HepG2 (cell line): ENCODE results near the gene AUTS2. TPM values are rescaled to one million over a fixed set of nuclear protein-coding genes. Genes with fewer than 3 reads are reported as not detected.

Source experiments
- ATAC-seq: fragments of 200-7000 bp; cut with Tn5 transposase; 3 replicates; pipeline ENCODE4 v1.9.1; 2020; ENCODE audit warnings: mild to moderate bottlenecking, moderate library complexity
- BruUV-seq: library from RNA; stranded (reverse); fragments of 400-500 nt; replicated peaks from 2 replicates; lab custom pipeline; 2021; lab: Mats Ljungman, UMichigan
- CTCF ChIA-PET: fragments of 300-600 bp; formaldehyde crosslinking; extraction: SDS; loops from one replicate; lab custom pipeline; 2021; ENCODE audit warnings: low total read pairs, inconsistent platforms, low intra/inter-chr PET ratio; lab: Yijun Ruan, JAX
- POLR2A ChIA-PET: fragments of 350-600 bp; sonication (Branson Sonifier 250); formaldehyde crosslinking; loops from one replicate; lab custom pipeline; 2020; ENCODE audit warnings: antibody characterized with exemption, inconsistent platforms; lab: Yijun Ruan, JAX
- DNase-seq: peaks from one replicate; pipeline ENCODE4 v3.0.0-alpha.2; 2015; ENCODE audit warnings: low spot score
- FAIRE-seq: peaks from 3 replicates; lab custom pipeline; 2011; peaks lifted over from hg19 to GRCh38; lab: Jason Lieb, UNC
- H2AFZ ChIP-seq: one replicate; pipeline ENCODE4 v1.6.1; 2011; ENCODE audit warnings: low read length, inconsistent platforms
- H3K27ac ChIP-seq: fragments of 300-600 bp; 3 replicates; pipeline ENCODE4 v1.8.0; 2011; ENCODE audit warnings: mixed run types, mild to moderate bottlenecking, mixed read lengths, low read length, inconsistent platforms; ENCODE audit not compliant: insufficient read depth; ENCODE audit errors: extremely low read length
- H3K27me3 ChIP-seq, 2 experiments: fragments of 200-600 bp in 1 of 2; 2 replicates in 1 of 2; 3 replicates in 1 of 2; pipeline versions ENCODE4 v1.6.0 to v1.8.0; 2011; ENCODE audit warnings: low read length in 2 of 2, mild to moderate bottlenecking in 2 of 2, moderate library complexity in 2 of 2, inconsistent platforms in 1 of 2; ENCODE audit not compliant: insufficient read depth in 2 of 2, control insufficient read depth in 1 of 2
- H3K36me3 ChIP-seq, 2 experiments: fragments of 200-600 bp in 1 of 2; replicated peaks in 1 of 2; 2 replicates in 1 of 2; 3 replicates in 1 of 2; pipeline versions ENCODE4 v1.5.1 to v1.8.0; 2011; ENCODE audit warnings: low read length in 2 of 2, inconsistent platforms in 1 of 2; ENCODE audit not compliant: insufficient read depth in 2 of 2, control insufficient read depth in 1 of 2
- H3K4me1 ChIP-seq: 2 replicates; pipeline ENCODE4 v1.5.1; 2012; ENCODE audit warnings: low read length, inconsistent platforms; ENCODE audit not compliant: insufficient read depth
- H3K4me2 ChIP-seq: 2 replicates; pipeline ENCODE4 v1.6.0; 2011; ENCODE audit warnings: low read depth, low read length, inconsistent platforms
- H3K4me3 ChIP-seq, 3 experiments: fragments of 200-600 bp in 1 of 3; sonication (generic), shearing (Covaris generic) in 1 of 3; replicated peaks in 1 of 3; 2 replicates each; pipeline ENCODE4 v1.5.1; 2011 to 2016; ENCODE audit warnings: low read length in 3 of 3, inconsistent platforms in 2 of 3, low read depth in 2 of 3, mild to moderate bottlenecking in 2 of 3, control low read depth in 1 of 3, mixed read lengths in 1 of 3; ENCODE audit not compliant: insufficient read depth in 1 of 3
- H3K79me2 ChIP-seq: one replicate; pipeline ENCODE4 v1.6.1; 2011; ENCODE audit warnings: low read length, inconsistent platforms; ENCODE audit not compliant: insufficient read depth
- H3K9ac ChIP-seq: 2 replicates; pipeline ENCODE4 v1.6.0; 2011; ENCODE audit warnings: mild to moderate bottlenecking, low read depth, low read length, inconsistent platforms; ENCODE audit not compliant: insufficient read depth
- H3K9me3 ChIP-seq: 2 replicates; pipeline ENCODE4 v1.5.1; 2012; ENCODE audit warnings: mild to moderate bottlenecking, low read length
- H4K20me1 ChIP-seq: 2 replicates; pipeline ENCODE4 v1.6.0; 2011; ENCODE audit warnings: inconsistent platforms, mild to moderate bottlenecking, low read length, moderate library complexity; ENCODE audit not compliant: insufficient read depth
- FOXK2 ChIP-seq: fragments of 450-650 bp; IDR thresholded peaks from 2 replicates; pipeline ENCODE4 v1.6.1; 2016
- MYC ChIP-seq: sonication (generic); formaldehyde crosslinking; IDR thresholded peaks from 2 replicates; pipeline ENCODE4 v1.9.0; 2021; ENCODE audit warnings: missing genetic modification reagents, borderline replicate concordance
- TAF15 ChIP-seq: fragments of 200-400 bp; formaldehyde crosslinking; IDR thresholded peaks from one replicate; pipeline ENCODE4 v1.6.1; 2018; ENCODE audit warnings: mild to moderate bottlenecking, low read depth, low read length; ENCODE audit not compliant: poor library complexity, severe bottlenecking
- TRIM24 ChIP-seq: sonication (generic); formaldehyde crosslinking; IDR thresholded peaks from 2 replicates; pipeline ENCODE4 v1.8.0; 2022; ENCODE audit warnings: mild to moderate bottlenecking, missing genetic modification reagents
- ZNF225 ChIP-seq: sonication (generic); formaldehyde crosslinking; IDR thresholded peaks from 2 replicates; pipeline ENCODE4 v1.4.0; 2020; ENCODE audit warnings: mild to moderate bottlenecking, missing genetic modification reagents
- ZNF33B ChIP-seq: sonication (generic); formaldehyde crosslinking; IDR thresholded peaks from 2 replicates; pipeline ENCODE4 v1.5.1; 2020; ENCODE audit warnings: mild to moderate bottlenecking, missing genetic modification reagents
- ZNF430 ChIP-seq: sonication (generic); formaldehyde crosslinking; IDR thresholded peaks from 2 replicates; pipeline ENCODE4 v1.9.0; 2021; ENCODE audit warnings: mild to moderate bottlenecking, missing genetic modification reagents
- WGBS: methylation state at CpG from one replicate; pipeline ENCODE4 v1.1.6; 2017; ENCODE audit warnings: low lambda C conversion rate; 5-methylcytosine and 5-hydroxymethylcytosine counted together
- in situ Hi-C: cut with HindIII; loops from 2 replicates; pipeline ENCODE4 v1.10.0; 2017; ENCODE audit warnings: low pct_unique_long_range_greater_than_20kb; ENCODE audit not compliant: extremely low pct_ligation_motif_present
- intact Hi-C: fragments of 100-400 bp; cut with micrococcal nuclease; formaldehyde crosslinking; loops from one replicate; pipeline ENCODE4 v1.10.0; 2022; ENCODE audit not compliant: unreplicated experiment
- polyA plus RNA-seq, 8 experiments: library from polyadenylated mRNA; depleted of rRNA in 3 of 8; stranded (reverse) in 7 of 8; unstranded in 1 of 8; fragments of >200 nt; fragmentation: Illumina TruSeq in 4 of 8; extraction: Trizol in 4 of 8; gene quantifications; 2 replicates each; pipeline versions ENCODE4 v1.2.1 to v1.2.3, GENCODE V29; 2011 to 2016; ENCODE audit warnings: low read depth in 4 of 8, missing spikeins in 1 of 8, mixed read lengths in 1 of 8; ENCODE audit not compliant: insufficient read depth in 1 of 8
- total RNA-seq, 5 experiments: library from RNA; depleted of rRNA; stranded (reverse); fragments of >200 nt; fragmentation: Illumina TruSeq; extraction: Trizol; gene quantifications; 2 replicates each; pipeline ENCODE4 v1.2.3, GENCODE V29; 2016; ENCODE audit warnings: low read depth in 1 of 5
- TF ChIP-seq, protein P1 (sequence below): sonication (generic); formaldehyde crosslinking; IDR thresholded peaks from 2 replicates; pipeline ENCODE4 v1.8.0; 2022; ENCODE audit warnings: mild to moderate bottlenecking, missing genetic modification reagents; ENCODE audit not compliant: insufficient replicate concordance
- TF ChIP-seq, protein P2 (sequence below): sonication (generic); formaldehyde crosslinking; IDR thresholded peaks from 2 replicates; pipeline ENCODE4 v1.5.1; 2020; ENCODE audit warnings: mild to moderate bottlenecking, missing genetic modification reagents, borderline replicate concordance
- TF ChIP-seq, protein P3 (sequence below): sonication (generic); formaldehyde crosslinking; IDR thresholded peaks from 2 replicates; pipeline ENCODE4 v1.8.0; 2022; ENCODE audit warnings: mild to moderate bottlenecking, missing genetic modification reagents

AUTS2 gene
- total and polyA plus RNA-seq, 2 of the 13 experiments (the other 11 are each of a cell fraction or from before 2014, with no cell fraction given): 0.38 TPM; not detected in 1

DNA sequence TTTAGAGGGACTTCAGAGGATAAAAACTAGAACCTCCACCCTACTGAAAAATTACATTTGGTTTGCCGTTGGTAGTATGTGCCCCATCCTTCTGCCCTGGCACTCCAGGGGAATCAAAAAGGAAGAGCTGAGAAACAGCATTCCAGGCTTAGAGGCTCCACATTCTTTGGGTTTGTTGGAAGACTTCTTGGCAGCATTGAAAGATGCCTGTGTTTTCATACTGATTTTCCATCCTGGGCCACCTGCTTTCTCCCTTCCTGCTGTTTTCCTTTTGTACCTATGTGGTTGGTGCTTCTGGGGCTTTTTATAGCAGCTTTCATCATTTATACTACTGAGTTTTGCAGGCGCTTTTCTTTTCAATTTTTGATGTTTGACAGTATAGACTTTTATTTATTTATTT, 61.7 kb downstream of the AUTS2 start:
- H3K9ac ChIP-seq: no peak overlapping the region
- ATAC-seq (no peak), DNase-seq (no peak), FAIRE-seq (no peak)
- intact Hi-C loops (loop anchor here (10.0 kb wide), 1 partner anchor 1055 kb away; no protein-coding TSS in a partner anchor), in situ Hi-C loops (no loop called here)
- WGBS: 1% methylated on average over 2 of the region's 2 CpGs
- no peak overlapping the region for H2AFZ ChIP-seq
- H3K27ac ChIP-seq: no peak overlapping the region
- no peaks in the 10 kb centered on the region for H3K79me2 ChIP-seq
- TF ChIP-seq ZNF33B (CRISPR knock-in tag) (no peak), MYC (no peak), ZNF430 (CRISPR knock-in tag) (no peak), TRIM24 (CRISPR knock-in tag) (no peak), FOXK2 (no peak), TAF15 (no peak), ZNF225 (CRISPR knock-in tag) (no peak)
- TF ChIP-seq, protein P1, sequence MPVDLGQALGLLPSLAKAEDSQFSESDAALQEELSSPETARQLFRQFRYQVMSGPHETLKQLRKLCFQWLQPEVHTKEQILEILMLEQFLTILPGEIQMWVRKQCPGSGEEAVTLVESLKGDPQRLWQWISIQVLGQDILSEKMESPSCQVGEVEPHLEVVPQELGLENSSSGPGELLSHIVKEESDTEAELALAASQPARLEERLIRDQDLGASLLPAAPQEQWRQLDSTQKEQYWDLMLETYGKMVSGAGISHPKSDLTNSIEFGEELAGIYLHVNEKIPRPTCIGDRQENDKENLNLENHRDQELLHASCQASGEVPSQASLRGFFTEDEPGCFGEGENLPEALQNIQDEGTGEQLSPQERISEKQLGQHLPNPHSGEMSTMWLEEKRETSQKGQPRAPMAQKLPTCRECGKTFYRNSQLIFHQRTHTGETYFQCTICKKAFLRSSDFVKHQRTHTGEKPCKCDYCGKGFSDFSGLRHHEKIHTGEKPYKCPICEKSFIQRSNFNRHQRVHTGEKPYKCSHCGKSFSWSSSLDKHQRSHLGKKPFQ (CRISPR knock-in tag): no peak
- H4K20me1 ChIP-seq: no peaks in the 10 kb centered on the region
- no TSS peak for BruUV-seq
- no peaks in the 10 kb centered on the region for H3K27me3 ChIP-seq
- H3K9me3 ChIP-seq: no peaks in the 10 kb centered on the region
- no peak overlapping the region for H3K4me3 ChIP-seq
- ChIA-PET CTCF (no interaction called here), POLR2A (no interaction called here)
- H3K4me1 ChIP-seq: no peaks in the 10 kb centered on the region
- no peaks in the 10 kb centered on the region for H3K36me3 ChIP-seq
- H3K4me2 ChIP-seq: no peak overlapping the region

DNA sequence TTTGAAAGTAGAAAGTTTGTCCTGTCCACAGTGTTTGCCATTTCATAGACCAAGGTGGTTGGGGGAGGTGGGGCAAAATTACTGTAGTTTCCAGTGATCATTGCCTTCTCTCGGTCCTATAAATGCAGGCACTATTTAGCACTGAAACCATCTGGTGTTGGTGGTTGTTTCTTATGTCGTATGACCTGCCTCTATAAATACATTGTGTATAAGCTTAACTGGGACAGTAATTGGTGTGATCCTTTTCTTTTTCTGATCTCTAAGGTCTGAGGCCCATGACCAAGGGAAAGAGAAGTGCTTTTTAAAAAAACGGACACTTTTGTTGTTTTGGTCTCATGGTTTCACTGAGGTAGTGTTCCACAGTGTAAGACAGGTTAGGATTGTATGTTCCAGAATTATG, 63.1 kb downstream of the AUTS2 start:
- no peak overlapping the region for H2AFZ ChIP-seq
- ATAC-seq (no peak), FAIRE-seq (no peak), DNase-seq (no peak)
- H3K27ac ChIP-seq: no peak overlapping the region
- H3K9me3 ChIP-seq: no peaks in the 10 kb centered on the region
- in situ Hi-C loops (no loop called here), intact Hi-C loops (no loop called here)
- no peak overlapping the region for H3K4me3 ChIP-seq
- WGBS: 22% methylated on average over 3 of the region's 3 CpGs
- POLR2A ChIA-PET: no interaction called here
- BruUV-seq: no TSS peak
- H3K4me2 ChIP-seq: no peak overlapping the region
- H4K20me1 ChIP-seq: no peaks in the 10 kb centered on the region
- H3K27me3 ChIP-seq: no peaks in the 10 kb centered on the region
- no peaks in the 10 kb centered on the region for H3K36me3 ChIP-seq
- H3K4me1 ChIP-seq: no peaks in the 10 kb centered on the region
- CTCF ChIA-PET: no interaction called here
- no peaks in the 10 kb centered on the region for H3K79me2 ChIP-seq
- no peak overlapping the region for H3K9ac ChIP-seq
- TF ChIP-seq, protein P2, sequence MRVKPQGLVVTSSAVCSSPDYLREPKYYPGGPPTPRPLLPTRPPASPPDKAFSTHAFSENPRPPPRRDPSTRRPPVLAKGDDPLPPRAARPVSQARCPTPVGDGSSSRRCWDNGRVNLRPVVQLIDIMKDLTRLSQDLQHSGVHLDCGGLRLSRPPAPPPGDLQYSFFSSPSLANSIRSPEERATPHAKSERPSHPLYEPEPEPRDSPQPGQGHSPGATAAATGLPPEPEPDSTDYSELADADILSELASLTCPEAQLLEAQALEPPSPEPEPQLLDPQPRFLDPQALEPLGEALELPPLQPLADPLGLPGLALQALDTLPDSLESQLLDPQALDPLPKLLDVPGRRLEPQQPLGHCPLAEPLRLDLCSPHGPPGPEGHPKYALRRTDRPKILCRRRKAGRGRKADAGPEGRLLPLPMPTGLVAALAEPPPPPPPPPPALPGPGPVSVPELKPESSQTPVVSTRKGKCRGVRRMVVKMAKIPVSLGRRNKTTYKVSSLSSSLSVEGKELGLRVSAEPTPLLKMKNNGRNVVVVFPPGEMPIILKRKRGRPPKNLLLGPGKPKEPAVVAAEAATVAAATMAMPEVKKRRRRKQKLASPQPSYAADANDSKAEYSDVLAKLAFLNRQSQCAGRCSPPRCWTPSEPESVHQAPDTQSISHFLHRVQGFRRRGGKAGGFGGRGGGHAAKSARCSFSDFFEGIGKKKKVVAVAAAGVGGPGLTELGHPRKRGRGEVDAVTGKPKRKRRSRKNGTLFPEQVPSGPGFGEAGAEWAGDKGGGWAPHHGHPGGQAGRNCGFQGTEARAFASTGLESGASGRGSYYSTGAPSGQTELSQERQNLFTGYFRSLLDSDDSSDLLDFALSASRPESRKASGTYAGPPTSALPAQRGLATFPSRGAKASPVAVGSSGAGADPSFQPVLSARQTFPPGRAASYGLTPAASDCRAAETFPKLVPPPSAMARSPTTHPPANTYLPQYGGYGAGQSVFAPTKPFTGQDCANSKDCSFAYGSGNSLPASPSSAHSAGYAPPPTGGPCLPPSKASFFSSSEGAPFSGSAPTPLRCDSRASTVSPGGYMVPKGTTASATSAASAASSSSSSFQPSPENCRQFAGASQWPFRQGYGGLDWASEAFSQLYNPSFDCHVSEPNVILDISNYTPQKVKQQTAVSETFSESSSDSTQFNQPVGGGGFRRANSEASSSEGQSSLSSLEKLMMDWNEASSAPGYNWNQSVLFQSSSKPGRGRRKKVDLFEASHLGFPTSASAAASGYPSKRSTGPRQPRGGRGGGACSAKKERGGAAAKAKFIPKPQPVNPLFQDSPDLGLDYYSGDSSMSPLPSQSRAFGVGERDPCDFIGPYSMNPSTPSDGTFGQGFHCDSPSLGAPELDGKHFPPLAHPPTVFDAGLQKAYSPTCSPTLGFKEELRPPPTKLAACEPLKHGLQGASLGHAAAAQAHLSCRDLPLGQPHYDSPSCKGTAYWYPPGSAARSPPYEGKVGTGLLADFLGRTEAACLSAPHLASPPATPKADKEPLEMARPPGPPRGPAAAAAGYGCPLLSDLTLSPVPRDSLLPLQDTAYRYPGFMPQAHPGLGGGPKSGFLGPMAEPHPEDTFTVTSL (CRISPR knock-in tag): no peak
- TF ChIP-seq, protein P3, sequence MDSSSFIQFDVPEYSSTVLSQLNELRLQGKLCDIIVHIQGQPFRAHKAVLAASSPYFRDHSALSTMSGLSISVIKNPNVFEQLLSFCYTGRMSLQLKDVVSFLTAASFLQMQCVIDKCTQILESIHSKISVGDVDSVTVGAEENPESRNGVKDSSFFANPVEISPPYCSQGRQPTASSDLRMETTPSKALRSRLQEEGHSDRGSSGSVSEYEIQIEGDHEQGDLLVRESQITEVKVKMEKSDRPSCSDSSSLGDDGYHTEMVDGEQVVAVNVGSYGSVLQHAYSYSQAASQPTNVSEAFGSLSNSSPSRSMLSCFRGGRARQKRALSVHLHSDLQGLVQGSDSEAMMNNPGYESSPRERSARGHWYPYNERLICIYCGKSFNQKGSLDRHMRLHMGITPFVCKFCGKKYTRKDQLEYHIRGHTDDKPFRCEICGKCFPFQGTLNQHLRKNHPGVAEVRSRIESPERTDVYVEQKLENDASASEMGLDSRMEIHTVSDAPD (CRISPR knock-in tag): no peak
